Measurements from ENCODE around the gene AGA.

DNA sequence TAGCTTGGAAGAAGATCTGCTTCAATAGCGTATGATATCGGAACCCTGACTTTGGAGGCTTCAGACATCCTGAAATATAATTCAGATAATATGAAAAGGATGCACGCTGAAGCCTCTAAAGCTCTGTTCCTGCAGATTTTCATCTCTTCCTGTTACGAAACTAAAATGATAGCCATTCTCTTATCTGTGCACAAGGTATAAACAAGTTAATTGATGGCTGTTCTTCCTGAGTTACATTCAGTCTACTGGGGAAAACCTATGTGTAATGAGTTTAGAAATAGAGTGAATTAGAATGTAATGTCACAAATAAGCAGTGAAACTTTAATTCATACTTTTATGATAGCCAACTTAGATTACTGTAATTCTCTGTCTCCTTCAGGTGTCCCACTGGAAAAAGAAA is 36.8 kb upstream of the AGA start:
- TF ChIP-seq, protein P1, sequence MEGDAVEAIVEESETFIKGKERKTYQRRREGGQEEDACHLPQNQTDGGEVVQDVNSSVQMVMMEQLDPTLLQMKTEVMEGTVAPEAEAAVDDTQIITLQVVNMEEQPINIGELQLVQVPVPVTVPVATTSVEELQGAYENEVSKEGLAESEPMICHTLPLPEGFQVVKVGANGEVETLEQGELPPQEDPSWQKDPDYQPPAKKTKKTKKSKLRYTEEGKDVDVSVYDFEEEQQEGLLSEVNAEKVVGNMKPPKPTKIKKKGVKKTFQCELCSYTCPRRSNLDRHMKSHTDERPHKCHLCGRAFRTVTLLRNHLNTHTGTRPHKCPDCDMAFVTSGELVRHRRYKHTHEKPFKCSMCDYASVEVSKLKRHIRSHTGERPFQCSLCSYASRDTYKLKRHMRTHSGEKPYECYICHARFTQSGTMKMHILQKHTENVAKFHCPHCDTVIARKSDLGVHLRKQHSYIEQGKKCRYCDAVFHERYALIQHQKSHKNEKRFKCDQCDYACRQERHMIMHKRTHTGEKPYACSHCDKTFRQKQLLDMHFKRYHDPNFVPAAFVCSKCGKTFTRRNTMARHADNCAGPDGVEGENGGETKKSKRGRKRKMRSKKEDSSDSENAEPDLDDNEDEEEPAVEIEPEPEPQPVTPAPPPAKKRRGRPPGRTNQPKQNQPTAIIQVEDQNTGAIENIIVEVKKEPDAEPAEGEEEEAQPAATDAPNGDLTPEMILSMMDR (conservative IDR thresholded peaks at IDR 0.05; ENCODE audit: low read depth, low read length): no peak
- TF ChIP-seq POLR2A (IDR thresholded peaks at IDR 0.05; ENCODE audit: low read depth, low read length): no peak
- no peak for TF ChIP-seq MXI1 (IDR thresholded peaks at IDR 0.05; ENCODE audit: borderline replicate concordance, low read depth, low read length)
- no peak for TF ChIP-seq RCOR1 (IDR thresholded peaks at IDR 0.05; ENCODE audit: insufficient replicate concordance, low read length)
- TF ChIP-seq SMC3 (IDR thresholded peaks at IDR 0.05; ENCODE audit: low read depth, low read length): no peak
- no peak for TF ChIP-seq RFX5 (IDR thresholded peaks at IDR 0.05; ENCODE audit: low read depth, low read length)
- no peak for TF ChIP-seq BHLHE40 (IDR thresholded peaks at IDR 0.05; ENCODE audit: low read depth, low read length)
- TF ChIP-seq CEBPB (IDR thresholded peaks at IDR 0.05; ENCODE audit: low read depth, low read length): no peak
- TF ChIP-seq MAFK (IDR thresholded peaks at IDR 0.05; ENCODE audit: low read depth, low read length): no peak
- TF ChIP-seq FOS (IDR thresholded peaks at IDR 0.05; ENCODE audit: low read depth, low read length): no peak
- TF ChIP-seq, protein P2, sequence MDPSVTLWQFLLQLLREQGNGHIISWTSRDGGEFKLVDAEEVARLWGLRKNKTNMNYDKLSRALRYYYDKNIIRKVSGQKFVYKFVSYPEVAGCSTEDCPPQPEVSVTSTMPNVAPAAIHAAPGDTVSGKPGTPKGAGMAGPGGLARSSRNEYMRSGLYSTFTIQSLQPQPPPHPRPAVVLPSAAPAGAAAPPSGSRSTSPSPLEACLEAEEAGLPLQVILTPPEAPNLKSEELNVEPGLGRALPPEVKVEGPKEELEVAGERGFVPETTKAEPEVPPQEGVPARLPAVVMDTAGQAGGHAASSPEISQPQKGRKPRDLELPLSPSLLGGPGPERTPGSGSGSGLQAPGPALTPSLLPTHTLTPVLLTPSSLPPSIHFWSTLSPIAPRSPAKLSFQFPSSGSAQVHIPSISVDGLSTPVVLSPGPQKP (IDR thresholded peaks at IDR 0.05; ENCODE audit: borderline replicate concordance, low read depth, low read length): no peak
- TF ChIP-seq USF2 (IDR thresholded peaks at IDR 0.05; ENCODE audit: low read depth, low read length): no peak
- TF ChIP-seq MAZ (IDR thresholded peaks at IDR 0.05; ENCODE audit: borderline replicate concordance, low read depth, low read length): no peak
